UCSD-AML1 (cell line): Measurements from ENCODE around the gene AFAP1.
A peak's percentile ranks its signal among the peaks of the same experiment; 100 is the strongest.

ENCODE experiments used
- DNase-seq: peaks from one replicate; lab custom pipeline; 2025; ENCODE audit not compliant: unreplicated experiment; lab: John Stamatoyannopoulos, UW

The AFAP1 gene

GRCh38 chr4:7807351-7807921 is 132.2 kb downstream of the AFAP1 start:
- DNase-seq: no peak

DNA sequence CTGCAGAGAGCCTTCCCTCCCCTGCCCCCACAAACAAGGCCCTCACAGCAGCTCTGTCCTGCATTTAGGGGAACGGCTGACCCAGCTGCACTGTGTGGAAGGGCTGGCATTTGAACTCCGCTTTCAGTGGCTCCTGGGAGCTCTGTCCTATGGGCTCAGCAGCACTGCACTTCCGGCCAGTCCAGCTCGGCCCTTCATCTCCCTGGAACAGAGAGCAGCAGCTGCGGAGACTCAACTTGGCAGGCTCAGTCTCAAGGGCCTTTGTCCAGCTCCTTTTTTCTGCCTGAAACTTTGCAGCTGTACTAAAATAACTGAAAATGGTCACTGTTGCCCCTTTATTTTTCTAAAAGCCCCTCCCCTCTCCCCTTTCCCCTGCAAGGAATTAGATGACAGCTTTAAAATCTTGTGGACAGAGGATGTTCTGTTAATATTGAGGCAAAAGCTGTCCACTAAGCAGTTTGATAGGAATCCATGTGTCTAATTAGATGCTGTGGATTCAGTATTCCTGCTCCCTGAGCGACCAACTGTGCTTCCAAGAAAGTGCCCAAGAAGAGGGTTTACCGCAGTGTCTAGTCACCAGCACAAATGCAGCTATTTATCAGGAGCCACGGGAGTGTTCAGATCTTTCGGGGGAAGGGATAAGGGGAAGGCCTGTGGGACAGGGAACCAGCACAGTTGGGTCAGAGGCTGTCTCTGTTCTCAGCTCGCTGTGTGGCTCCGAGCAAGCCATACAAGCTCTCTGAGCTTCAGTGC is 133.1 kb downstream of the AFAP1 start:
- no peak for DNase-seq

- DNase-seq: no peak
These were observed 133.9 kb downstream of the AFAP1 start for GRCh38 chr4:7805533-7806337.

GRCh38 chr4:7804756-7805385 is 134.8 kb downstream of the AFAP1 start:
- no peak for DNase-seq

- peak; percentile 81 for DNase-seq
These were observed 135.5 kb downstream of the AFAP1 start for GRCh38 chr4:7803992-7804755.

DNA sequence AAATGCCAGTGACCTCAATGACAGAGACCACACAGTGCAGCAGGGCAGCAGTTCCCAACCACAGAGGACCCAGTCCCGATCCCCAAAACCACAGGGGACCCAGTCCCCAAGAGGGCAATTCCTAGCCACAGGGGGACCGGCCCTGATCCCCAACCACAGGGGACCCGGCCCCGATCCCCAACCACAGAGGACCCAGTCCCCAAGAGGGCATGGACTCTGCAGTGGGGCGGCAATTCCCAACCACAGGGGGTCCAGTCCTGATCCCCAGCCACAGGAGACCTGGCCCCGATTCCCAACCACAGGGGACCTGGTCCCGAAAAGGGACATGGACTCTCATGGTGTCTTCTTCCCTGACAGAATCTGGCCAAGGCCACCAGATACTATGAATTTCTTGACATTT is 136.3 kb downstream of the AFAP1 start:
- DNase-seq: no peak

DNA sequence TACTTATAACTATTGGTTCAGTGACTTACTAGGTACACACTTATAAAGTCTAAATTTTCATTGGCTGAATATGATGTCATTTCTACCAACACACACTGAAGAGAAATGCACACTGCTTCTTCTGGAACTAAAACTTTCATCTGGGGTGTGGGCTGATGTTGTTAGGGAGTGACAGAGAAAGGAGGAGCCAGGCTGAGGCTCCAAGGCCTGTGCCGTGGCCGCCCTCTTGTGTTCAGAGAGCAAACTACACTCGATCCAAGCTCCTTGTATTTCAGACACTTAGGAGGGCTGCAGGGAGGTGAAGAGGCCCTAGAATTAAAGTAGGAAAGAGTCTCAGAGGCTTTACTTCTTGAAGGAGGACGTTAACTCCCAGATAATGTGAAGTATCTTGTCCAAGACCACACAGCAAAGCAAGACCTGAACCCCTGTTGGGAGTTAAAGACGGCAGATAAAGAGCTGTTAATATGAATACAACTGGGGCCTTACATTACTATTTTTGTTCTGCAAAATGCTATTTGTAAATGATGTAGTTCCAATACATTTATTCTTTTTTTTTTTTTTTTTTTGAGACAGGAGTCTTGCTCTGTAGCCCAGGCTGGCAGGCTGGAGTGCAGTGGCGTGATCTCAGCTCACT is 137.5 kb downstream of the AFAP1 start:
- DNase-seq: peak; percentile 74

DNA sequence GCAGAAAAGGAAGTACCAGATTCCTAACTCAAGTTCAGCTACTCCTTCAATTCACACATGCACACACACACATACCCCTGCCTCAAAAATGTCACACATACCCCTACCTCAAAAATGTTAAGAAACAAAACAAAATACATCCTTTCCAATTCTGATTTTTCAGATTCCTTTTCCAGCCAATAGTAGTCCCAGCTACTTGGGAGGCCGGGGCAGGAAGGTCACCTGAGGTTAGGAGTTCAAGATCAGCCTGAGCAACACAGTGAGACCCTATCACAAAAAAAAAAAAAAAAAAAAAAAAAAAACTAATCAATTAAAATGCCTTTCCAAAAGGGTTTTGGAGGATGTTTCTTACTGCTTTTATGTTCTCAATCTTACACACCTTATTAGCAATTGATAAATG is 138.0 kb downstream of the AFAP1 start:
- DNase-seq: no peak

GRCh38 chr4:7801001-7801400 is 138.7 kb downstream of the AFAP1 start:
- DNase-seq: no peak

DNA sequence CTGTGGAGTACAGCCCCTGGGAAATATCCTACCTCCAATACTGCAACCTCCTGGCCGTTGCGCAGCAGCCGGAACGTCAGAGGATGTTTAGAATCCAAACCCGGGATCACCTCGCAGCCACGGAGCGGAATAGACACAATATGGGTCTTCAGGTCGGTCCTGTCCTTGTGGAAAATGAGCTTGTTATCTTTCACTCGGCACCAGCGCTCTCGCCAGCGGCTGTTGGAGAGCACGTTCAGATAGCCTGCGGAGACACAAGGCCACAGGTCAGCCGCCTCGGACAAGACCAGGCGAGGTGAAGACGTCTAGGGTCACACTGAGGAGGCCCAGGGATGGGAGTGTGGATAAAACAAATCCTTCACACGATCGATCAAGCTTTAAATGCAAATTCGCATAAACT is 139.3 kb downstream of the AFAP1 start:
- DNase-seq: no peak

DNA sequence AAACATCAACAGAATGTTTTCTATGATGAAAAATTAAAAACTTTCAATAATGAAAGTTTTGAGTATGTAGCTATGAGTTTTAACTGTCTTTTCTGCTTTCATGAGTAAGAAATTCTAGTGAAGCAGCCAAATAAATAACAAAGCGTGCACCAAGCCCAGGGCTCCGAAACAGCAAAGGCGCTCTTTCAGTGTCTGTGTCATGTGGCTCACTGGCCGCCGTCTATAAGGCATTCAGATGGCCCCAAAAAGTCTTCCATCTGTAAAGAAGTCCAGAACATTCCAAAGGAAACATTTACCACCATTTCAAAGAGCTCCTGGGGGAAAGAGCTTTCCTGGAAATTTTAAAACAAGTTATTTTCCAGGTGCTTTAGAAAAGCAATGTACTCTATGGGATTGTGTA is 139.9 kb downstream of the AFAP1 start:
- DNase-seq: no peak

GRCh38 chr4:7799306-7799705 is 140.4 kb downstream of the AFAP1 start:
- no peak for DNase-seq

GRCh38 chr4:7798178-7798995 is 141.3 kb downstream of the AFAP1 start:
- no peak for DNase-seq

- DNase-seq: no peak
These were observed 142.3 kb downstream of the AFAP1 start for GRCh38 chr4:7797330-7797729.

DNA sequence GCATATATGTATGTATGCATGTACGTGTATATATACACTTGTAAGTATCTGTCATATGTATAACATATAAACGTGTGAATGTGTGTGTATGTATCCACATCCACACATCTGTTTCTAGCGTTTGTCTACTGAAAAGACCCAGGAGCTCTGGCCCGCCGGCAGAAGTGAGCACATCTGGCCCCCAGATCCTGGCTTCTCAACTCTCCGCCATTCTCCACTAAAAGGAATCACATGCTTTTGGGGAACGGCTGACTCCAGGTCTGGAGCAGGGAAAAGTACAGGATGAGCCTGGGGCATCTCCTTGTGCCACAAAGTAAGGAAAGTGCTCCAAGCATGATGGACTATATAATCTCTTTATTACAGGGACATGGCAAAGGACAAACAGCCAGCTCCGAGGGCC is 143.7 kb downstream of the AFAP1 start:
- no peak for DNase-seq

- DNase-seq: peak; percentile 40
These were observed 146.5 kb downstream of the AFAP1 start for GRCh38 chr4:7793186-7793585.

- no peak for DNase-seq
These were observed 147.0 kb downstream of the AFAP1 start for GRCh38 chr4:7792616-7793015.

DNA sequence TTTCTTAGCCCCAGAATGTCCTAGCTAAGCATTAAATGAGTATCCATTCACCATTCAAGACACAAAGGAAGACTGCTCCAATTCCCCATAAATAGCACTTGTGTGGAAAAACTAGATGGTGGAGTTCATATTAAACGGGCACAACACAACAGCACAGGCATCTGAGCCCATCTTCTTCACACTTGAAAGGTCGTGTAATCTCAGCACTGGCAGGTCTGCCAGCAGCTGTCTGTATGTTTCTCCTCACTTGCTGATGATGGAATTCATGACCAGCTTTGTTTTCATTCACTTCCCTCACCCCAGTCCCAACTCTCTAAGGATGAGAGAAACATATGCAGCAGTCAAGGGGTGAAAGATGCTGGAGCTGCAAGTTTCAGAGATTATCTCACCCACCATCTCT is 148.7 kb downstream of the AFAP1 start:
- no peak for DNase-seq

- no peak for DNase-seq
These were observed 149.6 kb downstream of the AFAP1 start for GRCh38 chr4:7790023-7790422.
